Type B pancreatic cell (in vitro differentiated cells): ENCODE measurements around the gene SECTM1. TPM values are rescaled to one million over a fixed set of nuclear protein-coding genes. Genes with fewer than 3 reads are reported as not detected.

Experiments
- DNase-seq: peaks from one replicate; pipeline ENCODE4 v3.0.0; 2021; ENCODE audit warnings: mixed read lengths; ENCODE audit not compliant: unreplicated experiment; ENCODE audit errors: extremely low spot score
- H3K27ac Mint-ChIP-seq: 2 replicates; pipeline ENCODE4 v1.8.0; 2021; ENCODE audit warnings: mild to moderate bottlenecking, mixed read lengths
- H3K27me3 Mint-ChIP-seq: 2 replicates; pipeline ENCODE4 v1.8.0; 2021; ENCODE audit warnings: mixed read lengths
- H3K36me3 Mint-ChIP-seq: 2 replicates; pipeline ENCODE4 v1.8.0; 2021; ENCODE audit warnings: mixed read lengths
- H3K4me1 Mint-ChIP-seq: one replicate; pipeline ENCODE4 v1.8.0; 2021; ENCODE audit warnings: mixed read lengths; ENCODE audit not compliant: unreplicated experiment
- H3K4me3 Mint-ChIP-seq: 2 replicates; pipeline ENCODE4 v1.8.0; 2021; ENCODE audit warnings: mild to moderate bottlenecking, mixed read lengths
- H3K9me3 Mint-ChIP-seq: 2 replicates; pipeline ENCODE4 v1.8.0; 2021; ENCODE audit warnings: mixed read lengths
- total RNA-seq: library from RNA; stranded (reverse); gene quantifications from 2 replicates; pipeline ENCODE4 v1.2.1, GENCODE V29; 2021; ENCODE audit warnings: low replicate concordance
- TF ChIP-seq, protein P1 (sequence below): fragments of 200-600 bp; sonication (generic); conservative IDR thresholded peaks from 2 replicates; pipeline ENCODE4 v1.5.0; 2021; ENCODE audit warnings: antibody characterized with exemption, mild to moderate bottlenecking

SECTM1 gene
- total RNA-seq, 1 donor from 2014 or later = 13.2 TPM

DNA sequence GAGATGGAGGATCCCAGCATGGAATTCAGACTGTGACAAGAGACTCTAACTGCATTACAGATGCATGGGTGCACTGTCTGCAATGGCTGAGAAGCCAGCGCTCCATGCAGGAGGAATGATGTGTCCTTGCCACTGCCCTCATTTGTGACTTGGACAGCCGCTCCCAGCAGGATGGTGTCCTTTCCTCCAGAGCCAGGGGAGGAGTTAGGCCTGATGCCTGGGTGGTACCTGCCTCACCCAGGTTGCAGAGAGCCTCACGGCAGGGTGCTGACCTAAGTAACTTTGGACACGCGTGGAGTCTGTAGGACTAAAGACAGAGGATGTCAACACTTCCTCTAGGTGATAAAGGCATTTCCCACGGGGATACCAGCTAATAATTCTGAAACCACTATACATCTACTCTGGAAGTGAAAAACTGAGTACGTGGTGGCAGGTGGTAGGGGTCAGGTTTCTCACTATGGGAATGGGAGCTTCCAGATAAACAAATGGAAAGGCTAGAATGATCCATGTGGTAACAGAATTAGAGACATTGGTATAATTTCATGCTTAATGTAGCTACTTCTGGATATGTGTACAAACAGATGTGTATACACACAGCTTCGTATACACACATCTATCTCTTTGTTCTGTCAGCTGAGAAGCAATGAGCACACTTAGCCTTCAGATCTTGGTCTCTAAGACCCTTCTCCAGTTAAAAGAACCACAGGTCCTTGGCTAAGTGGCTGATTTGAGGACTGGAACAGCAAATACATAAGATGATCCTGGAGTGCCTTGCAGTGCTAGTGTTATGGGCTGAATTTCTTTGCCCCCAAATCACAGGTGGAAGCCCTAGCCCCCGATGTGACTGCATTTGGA is 46.3 kb downstream of the SECTM1 start:
- Mint-ChIP-seq H3K27ac (peak overlapping the region; percentile 98), H3K4me3 (no peak overlapping the region)

DNA sequence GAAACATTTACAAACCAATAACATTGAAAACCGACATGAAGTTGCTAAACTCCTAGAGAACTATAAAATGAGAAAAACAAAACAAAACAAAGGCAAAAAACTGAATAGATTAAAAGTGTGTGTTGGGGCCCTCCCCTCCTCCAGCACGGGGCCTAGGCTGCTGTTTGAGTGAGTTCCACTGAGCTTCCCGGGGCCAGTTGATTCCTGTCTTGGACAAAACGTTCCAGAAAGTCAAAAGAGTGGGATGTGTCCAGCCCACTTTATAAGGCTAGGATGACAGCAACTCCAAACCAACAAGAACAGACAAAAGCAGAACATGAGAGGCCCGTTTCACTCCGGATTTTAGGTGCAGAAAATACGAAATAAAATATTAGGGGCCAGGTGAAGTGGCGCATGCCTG is 48.4 kb downstream of the SECTM1 start:
- peak overlapping the region; percentile 56 for H3K27ac Mint-ChIP-seq
- no peaks in the 10 kb centered on the region for H3K9me3 Mint-ChIP-seq
- H3K36me3 Mint-ChIP-seq = no peaks in the 10 kb centered on the region
- H3K4me1 Mint-ChIP-seq = peaks cover 28% of the 10 kb centered on the region
- no peak for DNase-seq
- peak overlapping the region; percentile 45 for H3K4me3 Mint-ChIP-seq
- TF ChIP-seq, protein P1, sequence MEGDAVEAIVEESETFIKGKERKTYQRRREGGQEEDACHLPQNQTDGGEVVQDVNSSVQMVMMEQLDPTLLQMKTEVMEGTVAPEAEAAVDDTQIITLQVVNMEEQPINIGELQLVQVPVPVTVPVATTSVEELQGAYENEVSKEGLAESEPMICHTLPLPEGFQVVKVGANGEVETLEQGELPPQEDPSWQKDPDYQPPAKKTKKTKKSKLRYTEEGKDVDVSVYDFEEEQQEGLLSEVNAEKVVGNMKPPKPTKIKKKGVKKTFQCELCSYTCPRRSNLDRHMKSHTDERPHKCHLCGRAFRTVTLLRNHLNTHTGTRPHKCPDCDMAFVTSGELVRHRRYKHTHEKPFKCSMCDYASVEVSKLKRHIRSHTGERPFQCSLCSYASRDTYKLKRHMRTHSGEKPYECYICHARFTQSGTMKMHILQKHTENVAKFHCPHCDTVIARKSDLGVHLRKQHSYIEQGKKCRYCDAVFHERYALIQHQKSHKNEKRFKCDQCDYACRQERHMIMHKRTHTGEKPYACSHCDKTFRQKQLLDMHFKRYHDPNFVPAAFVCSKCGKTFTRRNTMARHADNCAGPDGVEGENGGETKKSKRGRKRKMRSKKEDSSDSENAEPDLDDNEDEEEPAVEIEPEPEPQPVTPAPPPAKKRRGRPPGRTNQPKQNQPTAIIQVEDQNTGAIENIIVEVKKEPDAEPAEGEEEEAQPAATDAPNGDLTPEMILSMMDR = no peak
- H3K27me3 Mint-ChIP-seq = no peaks in the 10 kb centered on the region

More for the DNA sequence above, 46.3 kb downstream of the SECTM1 start:
- Mint-ChIP-seq H3K36me3 (no peaks in the 10 kb centered on the region), H3K27me3 (no peaks in the 10 kb centered on the region), H3K9me3 (no peaks in the 10 kb centered on the region), H3K4me1 (peaks cover 28% of the 10 kb centered on the region)
- TF ChIP-seq, protein P1 = no peak
- no peak for DNase-seq

DNA sequence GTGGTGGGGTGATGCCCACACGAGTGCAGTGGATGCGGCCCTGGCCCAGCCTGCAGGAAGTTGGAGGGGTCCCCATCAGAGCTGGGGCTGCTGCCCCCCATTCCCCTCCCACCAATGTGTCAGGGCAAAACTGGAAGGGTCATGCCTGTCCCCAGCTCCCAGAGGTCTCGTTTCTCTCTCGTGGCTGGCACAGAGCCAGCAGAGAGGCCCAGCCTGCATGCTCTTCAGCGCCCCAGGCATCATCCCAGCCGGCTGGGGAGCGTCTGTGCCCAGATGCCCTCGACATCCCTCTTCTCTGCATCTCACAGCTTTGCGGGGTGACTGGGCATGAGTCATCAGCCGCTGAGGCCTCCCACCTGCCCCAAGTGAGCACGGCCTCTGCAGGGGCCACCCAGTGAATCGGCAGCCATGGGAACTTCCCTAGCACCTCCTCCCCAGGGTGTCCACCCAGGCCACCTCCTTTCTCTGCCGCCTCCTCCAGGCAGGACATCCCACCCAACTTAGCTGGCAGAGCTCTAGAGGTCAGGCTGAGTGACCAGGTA is 50.3 kb downstream of the SECTM1 start:
- no peaks in the 10 kb centered on the region for H3K9me3 Mint-ChIP-seq
- TF ChIP-seq, protein P1 = no peak
- H3K27ac Mint-ChIP-seq = no peak overlapping the region
- no peak for DNase-seq
- no peaks in the 10 kb centered on the region for H3K27me3 Mint-ChIP-seq
- H3K36me3 Mint-ChIP-seq = no peaks in the 10 kb centered on the region
- no peak overlapping the region for H3K4me3 Mint-ChIP-seq
- H3K4me1 Mint-ChIP-seq = peaks cover 21% of the 10 kb centered on the region

DNA sequence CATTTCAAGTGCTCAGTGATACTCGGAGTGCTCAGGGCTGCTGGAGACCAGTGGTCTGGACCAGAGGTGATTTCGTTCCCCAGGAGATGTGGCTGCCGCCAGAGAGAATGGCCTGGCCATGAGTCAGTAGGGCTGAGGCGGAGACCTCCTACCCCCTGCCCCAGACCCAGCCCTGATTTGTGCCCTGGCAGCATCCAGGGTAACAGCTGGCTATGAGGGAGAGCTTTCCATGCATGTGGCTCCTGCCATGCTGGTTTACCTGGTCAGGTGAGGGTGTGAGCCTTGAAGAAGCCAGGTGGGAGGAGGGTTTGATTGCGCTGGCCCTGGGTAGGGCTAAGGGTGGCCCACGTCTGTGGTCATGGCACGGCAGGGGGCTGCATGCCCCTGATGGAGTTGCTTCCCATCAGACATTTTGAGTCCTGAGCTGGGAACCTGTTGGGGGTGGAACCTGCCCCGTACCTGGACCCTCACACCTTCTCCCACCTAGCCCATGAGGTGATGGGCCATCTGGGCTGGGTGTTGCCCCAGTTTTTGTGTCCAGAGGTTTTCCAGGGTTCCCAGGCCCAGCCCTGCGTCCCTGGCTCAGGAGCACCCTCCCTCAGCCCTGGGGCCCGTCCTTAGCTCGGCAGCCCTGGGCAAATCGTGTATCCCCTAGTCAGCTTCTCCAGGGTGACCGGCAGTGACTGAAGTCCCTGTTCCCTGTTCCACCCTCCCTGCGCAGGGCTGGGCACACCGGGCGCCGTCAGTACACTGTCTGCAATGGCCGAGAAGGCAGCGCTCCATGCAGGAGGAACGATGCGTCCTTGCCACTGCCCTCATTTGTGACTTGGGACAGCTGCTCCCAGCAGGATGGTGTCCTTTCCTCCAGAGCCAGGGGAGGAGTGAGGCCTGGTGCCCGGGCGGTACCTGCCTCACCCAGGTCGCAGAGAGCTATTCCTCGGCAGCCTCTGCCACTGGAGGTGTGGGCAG is 51.0 kb downstream of the SECTM1 start:
- no peak overlapping the region for H3K4me3 Mint-ChIP-seq
- TF ChIP-seq, protein P1 = no peak
- H3K9me3 Mint-ChIP-seq = no peaks in the 10 kb centered on the region
- peaks cover 20% of the 10 kb centered on the region for H3K4me1 Mint-ChIP-seq
- DNase-seq = no peak
- H3K27ac Mint-ChIP-seq = no peak overlapping the region
- no peaks in the 10 kb centered on the region for H3K36me3 Mint-ChIP-seq
- H3K27me3 Mint-ChIP-seq = no peaks in the 10 kb centered on the region

- H3K36me3 Mint-ChIP-seq = no peaks in the 10 kb centered on the region
- no peaks in the 10 kb centered on the region for H3K27me3 Mint-ChIP-seq
- no peak for DNase-seq
- peaks cover 28% of the 10 kb centered on the region for H3K4me1 Mint-ChIP-seq
- H3K9me3 Mint-ChIP-seq = no peaks in the 10 kb centered on the region
- H3K27ac Mint-ChIP-seq = peak overlapping the region; percentile 72
- TF ChIP-seq, protein P1 = no peak
- no peak overlapping the region for H3K4me3 Mint-ChIP-seq
These were observed 51.9 kb downstream of the SECTM1 start for GRCh38 chr17:82281502-82282238.
